ENCODE results near the gene DPP6.

The DPP6 gene

DNA sequence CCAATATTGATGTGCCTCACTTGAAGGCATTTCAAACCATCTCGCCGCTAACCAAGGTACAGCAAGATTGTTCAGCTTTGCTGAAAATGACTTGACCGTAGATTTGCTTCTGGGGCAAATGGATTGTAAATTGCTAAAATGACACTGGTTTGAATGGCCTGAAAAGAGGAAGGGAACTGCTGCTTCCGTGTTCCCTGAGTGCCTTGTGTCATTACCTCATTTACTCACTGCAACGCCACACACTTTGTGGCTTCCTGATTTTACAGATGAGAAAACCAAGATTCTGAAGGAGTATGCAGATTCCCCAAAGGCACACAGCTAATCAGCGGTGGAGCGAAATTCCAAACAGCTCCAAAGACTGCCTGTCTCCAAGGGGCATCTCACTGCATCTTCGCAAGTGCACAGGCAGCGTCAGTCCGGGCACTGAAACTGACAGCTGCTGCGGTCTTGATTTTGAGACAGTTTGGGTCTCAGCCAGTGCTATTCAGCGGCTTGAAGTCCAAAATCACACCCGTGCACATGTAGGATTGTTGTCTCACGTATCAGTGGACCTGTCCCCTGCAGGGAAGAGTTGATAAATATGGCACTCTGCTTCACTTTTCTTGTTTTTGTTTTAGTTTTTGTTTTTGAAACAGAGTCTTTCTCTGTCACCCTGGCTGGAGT is 290.9 kb downstream of the DPP6 start:
- no peak overlapping the region for H3K4me3 ChIP-seq (ENCODE audit: low read depth, low read length)
- no peak for DNase-seq (ENCODE audit: low read depth)

DNA sequence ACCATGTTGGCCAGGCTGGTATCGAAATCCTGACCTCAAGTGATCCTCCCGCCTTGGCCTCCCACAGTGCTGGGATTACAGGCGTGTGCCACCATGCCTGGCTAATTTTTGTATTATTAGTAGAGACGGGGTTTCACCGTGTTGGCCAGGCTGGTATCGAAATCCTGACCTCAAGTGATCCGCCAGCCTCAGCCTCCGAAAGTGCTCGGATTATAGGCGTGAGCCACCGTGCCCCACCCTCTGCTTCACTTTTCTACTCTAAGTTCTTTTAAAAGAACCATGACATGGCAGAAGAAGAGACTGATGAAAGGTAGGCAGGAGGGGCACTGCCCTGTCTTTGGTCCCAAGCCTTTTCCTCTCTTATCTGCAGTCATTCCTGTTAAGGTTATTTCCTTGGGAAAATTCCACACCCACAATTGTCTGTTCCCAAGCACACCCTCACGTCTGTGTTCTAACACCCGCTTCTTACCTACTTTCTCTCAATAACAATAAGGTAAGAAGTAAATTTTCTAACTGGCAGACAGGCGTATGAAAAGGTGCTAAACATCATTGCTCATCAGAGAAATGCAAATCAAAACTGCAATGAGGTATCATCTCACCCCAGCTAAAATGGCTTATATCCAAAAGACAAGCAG is 291.7 kb downstream of the DPP6 start:
- TF ChIP-seq, protein P1, sequence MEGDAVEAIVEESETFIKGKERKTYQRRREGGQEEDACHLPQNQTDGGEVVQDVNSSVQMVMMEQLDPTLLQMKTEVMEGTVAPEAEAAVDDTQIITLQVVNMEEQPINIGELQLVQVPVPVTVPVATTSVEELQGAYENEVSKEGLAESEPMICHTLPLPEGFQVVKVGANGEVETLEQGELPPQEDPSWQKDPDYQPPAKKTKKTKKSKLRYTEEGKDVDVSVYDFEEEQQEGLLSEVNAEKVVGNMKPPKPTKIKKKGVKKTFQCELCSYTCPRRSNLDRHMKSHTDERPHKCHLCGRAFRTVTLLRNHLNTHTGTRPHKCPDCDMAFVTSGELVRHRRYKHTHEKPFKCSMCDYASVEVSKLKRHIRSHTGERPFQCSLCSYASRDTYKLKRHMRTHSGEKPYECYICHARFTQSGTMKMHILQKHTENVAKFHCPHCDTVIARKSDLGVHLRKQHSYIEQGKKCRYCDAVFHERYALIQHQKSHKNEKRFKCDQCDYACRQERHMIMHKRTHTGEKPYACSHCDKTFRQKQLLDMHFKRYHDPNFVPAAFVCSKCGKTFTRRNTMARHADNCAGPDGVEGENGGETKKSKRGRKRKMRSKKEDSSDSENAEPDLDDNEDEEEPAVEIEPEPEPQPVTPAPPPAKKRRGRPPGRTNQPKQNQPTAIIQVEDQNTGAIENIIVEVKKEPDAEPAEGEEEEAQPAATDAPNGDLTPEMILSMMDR (IDR thresholded peaks at IDR 0.05; ENCODE audit: control insufficient read depth, extremely low read depth, insufficient read depth) = no peak
- H3K4me3 ChIP-seq (ENCODE audit: low read depth, low read length) = no peak overlapping the region
- DNase-seq (ENCODE audit: low read depth) = no peak

More for the DNA sequence above, 290.9 kb downstream of the DPP6 start:
- TF ChIP-seq, protein P1 (IDR thresholded peaks at IDR 0.05; ENCODE audit: control insufficient read depth, extremely low read depth, insufficient read depth) = no peak

DNA sequence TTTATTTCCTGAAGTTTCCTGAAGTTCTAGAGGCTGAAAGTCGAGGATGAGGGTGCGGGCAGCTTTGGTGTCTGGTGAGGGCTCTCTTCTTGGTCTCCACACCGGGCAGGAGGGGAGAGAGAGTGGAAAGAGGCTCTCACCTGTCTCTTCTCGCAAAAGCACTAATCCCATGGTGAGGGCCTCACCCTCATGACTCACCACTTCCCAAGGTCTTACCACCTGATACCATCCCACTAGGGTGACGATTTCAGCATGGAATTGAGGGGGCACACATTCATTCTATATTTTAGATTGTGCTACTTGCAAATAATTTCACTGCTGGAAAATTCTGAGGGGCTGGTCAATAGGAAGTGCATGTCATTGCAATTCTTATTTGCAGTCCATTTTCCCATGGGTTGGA is 292.9 kb downstream of the DPP6 start:
- TF ChIP-seq, protein P1 (IDR thresholded peaks at IDR 0.05; ENCODE audit: control insufficient read depth, extremely low read depth, insufficient read depth) = no peak
- DNase-seq (ENCODE audit: low read depth) = no peak
- H3K4me3 ChIP-seq (ENCODE audit: low read depth, low read length) = no peak overlapping the region

DNA sequence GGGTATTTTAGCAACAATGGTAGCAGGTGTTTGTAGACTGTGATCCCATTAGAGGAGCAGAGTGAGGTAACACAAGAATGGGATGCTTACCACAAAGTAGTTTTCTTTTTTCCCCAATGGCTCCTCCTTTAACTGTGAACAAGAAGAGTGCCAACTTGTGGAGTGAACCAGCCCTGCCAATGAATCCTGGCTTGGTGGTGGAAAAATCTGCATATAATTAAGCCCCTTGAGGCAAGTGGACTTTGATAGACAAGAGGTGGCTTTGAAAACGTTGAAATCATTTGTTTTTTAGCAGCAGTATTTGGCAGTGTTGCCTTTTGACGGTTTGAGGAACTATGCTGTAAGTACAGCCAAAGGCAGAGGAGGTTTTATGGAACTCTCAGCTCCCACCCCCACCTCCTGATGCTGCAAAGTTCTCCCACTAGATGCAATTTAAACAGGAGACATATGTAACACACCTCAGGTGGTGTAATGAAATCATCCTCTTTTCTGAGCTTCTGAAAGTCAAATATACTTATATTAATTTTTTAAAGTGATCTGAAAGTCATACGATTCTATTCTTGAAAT is 295.6 kb downstream of the DPP6 start:
- no peak for DNase-seq (ENCODE audit: low read depth)
- TF ChIP-seq, protein P1 (IDR thresholded peaks at IDR 0.05; ENCODE audit: control insufficient read depth, extremely low read depth, insufficient read depth) = no peak
- no peak overlapping the region for H3K4me3 ChIP-seq (ENCODE audit: low read depth, low read length)

DNA sequence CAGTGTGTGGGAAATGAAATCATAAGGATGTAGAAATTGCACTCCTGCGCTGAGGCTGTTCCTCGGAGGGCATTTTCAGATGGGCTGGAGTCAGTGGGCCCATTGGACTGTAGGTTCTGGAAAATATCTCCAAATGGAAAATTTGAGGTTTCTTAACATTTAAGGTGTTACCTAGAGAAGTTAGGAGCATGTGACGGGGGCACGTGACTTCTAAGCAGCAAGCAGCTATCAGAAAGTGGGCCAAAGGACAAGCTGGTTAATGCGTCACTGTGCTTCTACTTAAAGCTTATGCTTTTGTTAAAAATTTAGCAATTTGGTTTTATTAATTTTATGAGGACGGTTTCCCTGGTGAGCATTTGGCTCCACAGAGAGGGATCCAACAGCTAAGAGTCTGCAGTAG is 298.7 kb downstream of the DPP6 start:
- no peak for DNase-seq (ENCODE audit: low read depth)
- TF ChIP-seq, protein P1 (IDR thresholded peaks at IDR 0.05; ENCODE audit: control insufficient read depth, extremely low read depth, insufficient read depth) = no peak
- H3K4me3 ChIP-seq (ENCODE audit: low read depth, low read length) = no peak overlapping the region

DNA sequence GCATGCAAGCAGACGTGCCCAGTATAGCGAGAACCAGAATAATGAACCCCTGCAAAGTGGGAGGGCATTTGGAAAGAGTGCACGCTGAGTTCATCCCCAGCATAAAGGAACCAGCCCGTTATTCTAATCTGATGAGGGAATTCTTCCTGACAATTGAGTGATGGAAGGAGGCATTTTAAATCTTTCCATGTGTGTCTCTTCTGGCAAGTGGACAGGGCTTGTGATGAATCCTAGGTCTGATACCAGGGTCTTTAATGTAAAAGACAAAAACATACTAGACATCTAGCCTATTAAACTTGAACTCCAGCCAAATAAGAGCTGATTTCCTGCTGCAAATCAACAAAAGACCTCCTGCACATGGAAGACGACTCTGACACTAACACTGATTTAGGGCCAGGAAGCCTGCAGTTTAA is 301.2 kb downstream of the DPP6 start:
- DNase-seq (ENCODE audit: low read depth) = no peak
- H3K4me3 ChIP-seq (ENCODE audit: low read depth, low read length) = no peak overlapping the region
- TF ChIP-seq, protein P1 (IDR thresholded peaks at IDR 0.05; ENCODE audit: control insufficient read depth, extremely low read depth, insufficient read depth) = no peak

Measured in LNCaP clone FGC (cell line).